Measurements from ENCODE around the gene CHST8.

CHST8 gene

DNA sequence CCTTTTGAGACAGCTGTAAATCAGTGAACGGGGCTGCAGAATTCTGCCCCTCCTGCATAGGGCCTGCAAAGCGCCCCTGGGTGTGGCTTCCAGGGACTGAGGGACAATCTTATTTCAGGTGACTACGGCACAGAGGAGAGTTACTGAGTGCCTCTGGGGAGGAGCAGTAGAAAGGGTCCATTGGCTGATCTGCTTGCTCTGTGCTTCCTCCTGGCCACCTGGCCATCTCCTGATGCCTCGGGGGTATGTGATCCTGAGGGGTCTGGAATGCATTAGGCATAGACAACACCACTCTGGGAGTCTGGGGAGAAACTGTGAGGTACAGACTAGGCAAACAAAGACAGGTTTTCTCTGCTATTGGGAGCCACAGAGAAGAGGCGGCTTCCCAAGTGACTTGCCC, 177.7 kb downstream of the CHST8 start:
- no peak for DNase-seq (ENCODE audit: extremely low spot score)
- TF ChIP-seq SP1 (IDR thresholded peaks at IDR 0.05), result no peak
- no peak for TF ChIP-seq NFRKB (IDR thresholded peaks at IDR 0.05)
- no peak for TF ChIP-seq SUZ12 (IDR thresholded peaks at IDR 0.05)
- TF ChIP-seq, protein P1, sequence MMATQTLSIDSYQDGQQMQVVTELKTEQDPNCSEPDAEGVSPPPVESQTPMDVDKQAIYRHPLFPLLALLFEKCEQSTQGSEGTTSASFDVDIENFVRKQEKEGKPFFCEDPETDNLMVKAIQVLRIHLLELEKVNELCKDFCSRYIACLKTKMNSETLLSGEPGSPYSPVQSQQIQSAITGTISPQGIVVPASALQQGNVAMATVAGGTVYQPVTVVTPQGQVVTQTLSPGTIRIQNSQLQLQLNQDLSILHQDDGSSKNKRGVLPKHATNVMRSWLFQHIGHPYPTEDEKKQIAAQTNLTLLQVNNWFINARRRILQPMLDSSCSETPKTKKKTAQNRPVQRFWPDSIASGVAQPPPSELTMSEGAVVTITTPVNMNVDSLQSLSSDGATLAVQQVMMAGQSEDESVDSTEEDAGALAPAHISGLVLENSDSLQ (IDR thresholded peaks at IDR 0.05), result no peak
- TF ChIP-seq L3MBTL2 (conservative IDR thresholded peaks at IDR 0.05), result no peak
- TF ChIP-seq LEF1 (IDR thresholded peaks at IDR 0.05; ENCODE audit: borderline replicate concordance), result no peak
- TF ChIP-seq BHLHE40 (IDR thresholded peaks at IDR 0.05; ENCODE audit: borderline replicate concordance), result no peak
- no peak for TF ChIP-seq FOXM1 (IDR thresholded peaks at IDR 0.05; ENCODE audit: borderline replicate concordance)
- TF ChIP-seq FOXA1 (IDR thresholded peaks at IDR 0.05), result no peak
- no peak for TF ChIP-seq ZNF384 (IDR thresholded peaks at IDR 0.05)
- TF ChIP-seq HDGF (IDR thresholded peaks at IDR 0.05; ENCODE audit: borderline replicate concordance), result no peak
- no peak for TF ChIP-seq TARDBP (IDR thresholded peaks at IDR 0.05)
- TF ChIP-seq CTBP1 (IDR thresholded peaks at IDR 0.05; ENCODE audit: borderline replicate concordance), result no peak
- TF ChIP-seq ELF4 (IDR thresholded peaks at IDR 0.05), result no peak
- CTCF ChIA-PET, result interaction anchor here (0.7 kb wide), 1 partner anchor 382 kb away, joined by 3 read pairs; no protein-coding TSS in a partner anchor
- POLR2A ChIA-PET, result no interaction called here

DNA sequence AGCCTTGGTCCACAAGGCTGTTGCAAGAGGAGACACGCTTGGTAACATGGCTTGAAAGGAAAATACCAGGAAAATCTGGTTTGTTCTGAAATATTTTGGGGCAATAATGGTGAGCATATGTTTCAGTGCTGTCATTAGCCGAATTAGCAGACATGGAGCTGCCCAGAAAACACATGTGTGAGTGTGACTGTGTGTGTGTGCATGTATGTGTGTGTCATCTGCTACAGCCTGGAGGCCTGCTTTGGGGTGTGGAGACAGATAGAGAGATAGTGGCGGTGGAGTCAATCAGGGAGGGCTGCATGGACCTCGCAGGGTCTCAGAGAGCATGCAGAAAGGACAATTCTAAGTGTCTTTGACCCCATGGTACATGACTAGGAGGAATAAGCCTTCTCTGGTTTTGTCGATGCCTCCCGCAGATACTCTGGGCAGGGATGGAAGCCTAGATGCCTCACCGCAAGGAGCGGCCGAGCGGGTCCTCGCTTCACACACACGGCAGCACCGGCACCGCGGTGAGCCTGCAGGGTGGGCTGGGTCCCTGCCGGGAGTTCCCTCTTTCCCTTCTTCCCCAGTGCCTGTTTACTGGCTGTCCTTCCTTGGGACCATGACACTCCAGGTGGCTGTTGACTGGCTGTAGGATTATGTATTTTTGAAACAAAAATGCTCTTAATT, 178.4 kb downstream of the CHST8 start:
- ChIA-PET POLR2A (no interaction called here), CTCF (interaction anchor here (0.7 kb wide), 1 partner anchor 382 kb away, joined by 3 read pairs; no protein-coding TSS in a partner anchor)
- TF ChIP-seq TARDBP (IDR thresholded peaks at IDR 0.05) (no peak), FOXK2 (IDR thresholded peaks at IDR 0.05) (no peak), BHLHE40 (IDR thresholded peaks at IDR 0.05; ENCODE audit: borderline replicate concordance) (no peak), FOXA1 (IDR thresholded peaks at IDR 0.05) (no peak), FOXM1 (IDR thresholded peaks at IDR 0.05; ENCODE audit: borderline replicate concordance) (no peak), SP1 (IDR thresholded peaks at IDR 0.05) (no peak), ZNF384 (IDR thresholded peaks at IDR 0.05) (no peak), ARNT (IDR thresholded peaks at IDR 0.05) (no peak), ELF4 (IDR thresholded peaks at IDR 0.05) (no peak)
- no peak for DNase-seq (ENCODE audit: extremely low spot score)

DNA sequence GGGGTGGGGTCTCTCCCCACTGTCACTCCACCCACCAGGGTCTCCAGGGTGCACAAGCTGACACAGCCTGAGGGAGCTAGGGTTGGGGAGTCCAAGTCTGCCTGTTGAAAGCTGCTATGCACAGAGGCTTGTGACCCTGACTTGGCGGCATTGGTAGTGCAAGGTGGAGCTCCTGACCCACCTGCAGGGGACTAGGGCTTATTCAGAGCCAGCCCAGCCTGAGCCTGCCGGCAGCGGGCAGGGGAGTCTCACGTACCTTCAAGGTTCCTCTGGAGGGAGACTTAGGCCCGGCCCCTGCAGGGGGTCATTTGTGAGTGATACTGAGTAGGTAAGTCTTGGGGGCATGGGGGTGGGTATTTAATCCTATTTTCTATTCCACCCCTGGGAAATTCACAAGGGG, 179.7 kb downstream of the CHST8 start:
- no peak for DNase-seq (ENCODE audit: extremely low spot score)
- ChIA-PET POLR2A (no interaction called here), CTCF (no interaction called here)
- TF ChIP-seq SUZ12 (IDR thresholded peaks at IDR 0.05) (no peak), SP1 (IDR thresholded peaks at IDR 0.05) (no peak), BHLHE40 (IDR thresholded peaks at IDR 0.05; ENCODE audit: borderline replicate concordance) (no peak), NFRKB (IDR thresholded peaks at IDR 0.05) (no peak), TARDBP (IDR thresholded peaks at IDR 0.05) (no peak), CTBP1 (IDR thresholded peaks at IDR 0.05; ENCODE audit: borderline replicate concordance) (no peak), FOXA1 (IDR thresholded peaks at IDR 0.05) (no peak), LEF1 (IDR thresholded peaks at IDR 0.05; ENCODE audit: borderline replicate concordance) (no peak), ARNT (IDR thresholded peaks at IDR 0.05) (no peak), FOXM1 (IDR thresholded peaks at IDR 0.05; ENCODE audit: borderline replicate concordance) (no peak), FOXK2 (IDR thresholded peaks at IDR 0.05) (no peak), ZNF384 (IDR thresholded peaks at IDR 0.05) (no peak), HDGF (IDR thresholded peaks at IDR 0.05; ENCODE audit: borderline replicate concordance) (no peak), ELF4 (IDR thresholded peaks at IDR 0.05) (no peak), L3MBTL2 (conservative IDR thresholded peaks at IDR 0.05) (no peak)
- TF ChIP-seq, protein P1 (IDR thresholded peaks at IDR 0.05), result no peak

DNA sequence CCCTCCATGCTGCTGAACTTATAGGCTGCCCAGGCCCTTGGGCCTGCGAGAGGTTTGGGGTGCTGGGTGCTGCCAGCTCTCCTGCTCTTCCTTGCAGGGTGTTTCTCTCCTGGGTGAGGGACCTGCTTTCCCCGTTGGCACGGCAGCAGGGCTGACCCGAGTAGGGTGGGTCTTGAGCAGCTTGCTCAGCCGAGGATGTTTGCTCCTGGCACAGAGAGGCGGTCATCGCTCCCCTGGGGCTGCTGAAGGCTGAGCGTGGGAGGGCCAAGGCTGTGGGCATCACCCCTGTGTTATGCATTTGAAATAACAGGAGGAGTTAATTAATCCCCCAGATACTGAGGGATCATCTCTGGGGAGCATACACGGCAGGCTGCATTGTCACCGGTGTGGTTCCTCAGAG, 180.2 kb downstream of the CHST8 start:
- ChIA-PET POLR2A (no interaction called here), CTCF (no interaction called here)
- DNase-seq (ENCODE audit: extremely low spot score), result no peak
- TF ChIP-seq CTBP1 (IDR thresholded peaks at IDR 0.05; ENCODE audit: borderline replicate concordance), result no peak
- no peak for TF ChIP-seq SP1 (IDR thresholded peaks at IDR 0.05)
- TF ChIP-seq FOXK2 (IDR thresholded peaks at IDR 0.05), result no peak
- no peak for TF ChIP-seq TARDBP (IDR thresholded peaks at IDR 0.05)
- TF ChIP-seq L3MBTL2 (conservative IDR thresholded peaks at IDR 0.05), result no peak
- no peak for TF ChIP-seq HDGF (IDR thresholded peaks at IDR 0.05; ENCODE audit: borderline replicate concordance)
- TF ChIP-seq LEF1 (IDR thresholded peaks at IDR 0.05; ENCODE audit: borderline replicate concordance), result no peak
- no peak for TF ChIP-seq ARNT (IDR thresholded peaks at IDR 0.05)
- TF ChIP-seq, protein P1 (IDR thresholded peaks at IDR 0.05), result no peak
- TF ChIP-seq ELF4 (IDR thresholded peaks at IDR 0.05), result no peak
- no peak for TF ChIP-seq BHLHE40 (IDR thresholded peaks at IDR 0.05; ENCODE audit: borderline replicate concordance)

DNA sequence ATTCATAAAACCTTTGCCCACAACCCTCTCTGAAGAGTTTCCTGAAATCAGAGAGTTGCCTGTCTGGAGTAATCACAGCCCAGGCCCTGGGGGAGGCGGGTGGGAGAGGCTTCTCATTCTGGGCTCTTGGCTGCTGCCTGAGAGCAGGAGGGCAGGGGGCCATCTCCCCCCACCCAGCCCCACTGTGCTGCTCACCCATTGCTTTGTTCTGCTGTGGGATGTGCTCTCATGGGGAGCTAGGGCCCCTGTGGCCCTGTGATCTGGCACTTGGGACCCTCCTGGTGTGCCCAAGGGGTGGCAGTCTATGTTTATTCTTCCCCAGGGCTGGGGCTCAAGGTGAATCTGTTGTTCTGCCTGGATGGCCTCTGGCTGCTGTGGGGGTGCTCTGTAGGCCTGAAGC, 181.0 kb downstream of the CHST8 start:
- DNase-seq (ENCODE audit: extremely low spot score), result no peak
- no peak for TF ChIP-seq BHLHE40 (IDR thresholded peaks at IDR 0.05; ENCODE audit: borderline replicate concordance)
- no peak for TF ChIP-seq CTBP1 (IDR thresholded peaks at IDR 0.05; ENCODE audit: borderline replicate concordance)
- no peak for TF ChIP-seq HDGF (IDR thresholded peaks at IDR 0.05; ENCODE audit: borderline replicate concordance)
- no peak for TF ChIP-seq NFRKB (IDR thresholded peaks at IDR 0.05)
- no peak for TF ChIP-seq FOXM1 (IDR thresholded peaks at IDR 0.05; ENCODE audit: borderline replicate concordance)
- TF ChIP-seq, protein P1 (IDR thresholded peaks at IDR 0.05), result no peak
- no peak for TF ChIP-seq ELF4 (IDR thresholded peaks at IDR 0.05)
- no peak for TF ChIP-seq FOXA1 (IDR thresholded peaks at IDR 0.05)
- no peak for TF ChIP-seq ARNT (IDR thresholded peaks at IDR 0.05)
- no peak for TF ChIP-seq ZNF384 (IDR thresholded peaks at IDR 0.05)
- no peak for TF ChIP-seq SP1 (IDR thresholded peaks at IDR 0.05)
- POLR2A ChIA-PET, result no interaction called here
- CTCF ChIA-PET, result interaction anchor here (0.8 kb wide), 1 partner anchor 314 kb away, joined by 3 read pairs; no protein-coding TSS in a partner anchor
